Hepatocyte (in vitro differentiated cells): ENCODE data around the gene NEB. TPM values are rescaled to one million over a fixed set of nuclear protein-coding genes. Genes with fewer than 3 reads are reported as not detected.

Source experiments
- DNase-seq: peaks from one replicate; pipeline ENCODE4 v3.0.0-alpha.2; 2016; ENCODE audit warnings: low spot score
- H2AFZ ChIP-seq: fragments of 200-600 bp; sonication (generic); 2 replicates; pipeline ENCODE4 v1.6.0; 2016; ENCODE audit warnings: antibody characterized with exemption, mild to moderate bottlenecking
- H3K27ac ChIP-seq: fragments of 200-600 bp; sonication (generic); 2 replicates; pipeline ENCODE4 v1.5.1; 2016; ENCODE audit warnings: mild to moderate bottlenecking
- H3K27me3 ChIP-seq: fragments of 200-600 bp; sonication (generic); 2 replicates; pipeline ENCODE4 v1.6.1; 2016
- H3K36me3 ChIP-seq: fragments of 200-600 bp; sonication (generic); replicated peaks from 2 replicates; pipeline ENCODE4 v1.5.1; 2016; ENCODE audit warnings: low read depth; ENCODE audit not compliant: insufficient read depth
- H3K4me1 ChIP-seq: fragments of 200-600 bp; sonication (generic); 2 replicates; pipeline ENCODE4 v1.5.1; 2016; ENCODE audit warnings: mild to moderate bottlenecking, moderate library complexity; ENCODE audit not compliant: insufficient read depth
- H3K4me2 ChIP-seq: fragments of 200-600 bp; sonication (generic); 2 replicates; pipeline ENCODE4 v1.6.0; 2016
- H3K4me3 ChIP-seq: fragments of 200-600 bp; sonication (generic); 2 replicates; pipeline ENCODE4 v1.5.1; 2016; ENCODE audit warnings: mild to moderate bottlenecking
- H3K79me2 ChIP-seq: fragments of 200-600 bp; sonication (generic); 2 replicates; pipeline ENCODE4 v1.6.0; 2017; ENCODE audit warnings: mild to moderate bottlenecking
- H3K9me2 ChIP-seq: fragments of 200-600 bp; sonication (generic); replicated peaks from 2 replicates; pipeline ENCODE4 v1.6.0; 2017; ENCODE audit warnings: mild to moderate bottlenecking; ENCODE audit not compliant: insufficient read depth
- H3K9me3 ChIP-seq: fragments of 200-600 bp; sonication (generic); 2 replicates; pipeline ENCODE4 v1.5.1; 2016; ENCODE audit warnings: low read depth, mild to moderate bottlenecking
- H4K20me1 ChIP-seq: fragments of 200-600 bp; sonication (generic); 2 replicates; pipeline ENCODE4 v1.6.0; 2016; ENCODE audit warnings: mild to moderate bottlenecking; ENCODE audit not compliant: insufficient read depth, poor library complexity, severe bottlenecking
- EZH2 ChIP-seq: fragments of 200-600 bp; sonication (generic); IDR thresholded peaks from 2 replicates; pipeline ENCODE4 v1.6.1; 2016; ENCODE audit warnings: antibody characterized with exemption, mild to moderate bottlenecking, borderline replicate concordance
- EZH2phosphoT487 ChIP-seq: fragments of 200-600 bp; sonication (generic); IDR thresholded peaks from one replicate; pipeline ENCODE4 v1.6.1; 2018; ENCODE audit warnings: antibody characterized with exemption, mild to moderate bottlenecking, low read depth, moderate library complexity; ENCODE audit not compliant: unreplicated experiment, severe bottlenecking
- WGBS: methylation state at CpG from one replicate; pipeline ENCODE4 v1.1.6; 2016; ENCODE audit warnings: low lambda C conversion rate; ENCODE audit errors: missing lambda C conversion rate; 5-methylcytosine and 5-hydroxymethylcytosine counted together
- polyA plus RNA-seq: library from polyadenylated mRNA; unstranded; fragments of >200 nt; fragmentation: Nextera tagmentation; extraction: Ambion mirVana; gene quantifications from 2 replicates; pipeline ENCODE4 v1.2.1, GENCODE V29; 2016
- total RNA-seq: library from RNA; depleted of rRNA; stranded (reverse); fragments of >200 nt; gene quantifications from 2 replicates; pipeline ENCODE4 v1.2.3, GENCODE V29; 2014
- TF ChIP-seq, protein P1 (sequence below): fragments of 200-600 bp; sonication (generic); IDR thresholded peaks from 2 replicates; pipeline ENCODE4 v1.5.1; 2016; ENCODE audit warnings: antibody characterized with exemption, mild to moderate bottlenecking; ENCODE audit not compliant: poor library complexity

NEB gene
- total and polyA plus RNA-seq, 2 experiments from 2014 or later: 0.75 to 2.2 TPM

DNA sequence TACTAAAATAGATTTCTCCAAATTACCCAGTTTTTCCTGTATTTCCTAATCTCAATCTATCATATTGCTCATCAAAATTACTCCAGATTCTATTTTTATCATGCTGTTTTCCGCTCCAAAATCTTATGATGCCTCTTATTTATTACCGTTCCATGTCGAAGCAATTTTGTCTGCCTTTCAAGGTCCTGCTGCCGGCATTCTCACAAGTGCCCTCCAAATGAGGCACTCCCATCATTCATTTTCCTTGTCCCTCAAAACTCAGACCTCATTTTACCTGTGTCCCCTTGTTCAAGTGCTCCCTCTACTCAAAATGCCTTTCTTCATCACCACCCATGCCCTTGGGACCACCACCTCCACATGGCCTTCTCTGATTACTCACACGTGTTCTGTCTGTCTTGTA lies 13.1 kb downstream of the NEB start:
- WGBS: 97% methylated on average over 5 of the region's 5 CpGs
- no peak overlapping the region for H3K27ac ChIP-seq
- no peak for TF ChIP-seq EZH2phosphoT487
- no peak overlapping the region for H2AFZ ChIP-seq
- no peaks in the 10 kb centered on the region for H3K79me2 ChIP-seq
- H3K4me1 ChIP-seq: no peaks in the 10 kb centered on the region
- no peak overlapping the region for H3K4me2 ChIP-seq
- H3K9me3 ChIP-seq: no peaks in the 10 kb centered on the region
- no peaks in the 10 kb centered on the region for H3K9me2 ChIP-seq
- no peaks in the 10 kb centered on the region for H3K27me3 ChIP-seq
- no peaks in the 10 kb centered on the region for H3K36me3 ChIP-seq
- H4K20me1 ChIP-seq: no peaks in the 10 kb centered on the region
- DNase-seq: no peak
- no peak overlapping the region for H3K4me3 ChIP-seq

DNA sequence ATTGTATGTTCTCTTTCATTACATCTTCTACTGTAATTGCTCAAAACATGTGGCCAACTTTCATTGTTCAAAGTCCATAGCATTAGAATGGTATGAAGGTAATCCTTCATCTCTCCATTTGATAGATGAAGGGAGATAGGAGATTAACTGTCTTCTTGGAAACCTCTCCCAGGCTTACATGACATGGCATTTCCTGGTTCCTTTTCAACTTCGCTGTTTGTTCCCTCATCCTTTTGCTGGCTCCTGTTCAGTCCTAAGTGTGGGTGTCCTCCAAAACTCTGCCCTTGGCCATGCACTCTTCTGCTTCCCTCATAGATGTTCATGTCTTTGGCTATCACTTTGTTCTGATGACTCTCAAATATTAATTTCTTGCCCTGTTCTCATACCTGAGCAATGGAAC lies 13.8 kb downstream of the NEB start:
- WGBS: 95% methylated on average over 1 of the region's 1 CpG
- Histone ChIP-seq H3K27me3 (no peaks in the 10 kb centered on the region), H3K9me3 (no peaks in the 10 kb centered on the region), H3K4me1 (no peaks in the 10 kb centered on the region), H2AFZ (no peak overlapping the region), H3K9me2 (no peaks in the 10 kb centered on the region), H3K27ac (no peak overlapping the region), H3K4me3 (no peak overlapping the region), H4K20me1 (no peaks in the 10 kb centered on the region), H3K79me2 (no peaks in the 10 kb centered on the region), H3K36me3 (no peaks in the 10 kb centered on the region), H3K4me2 (no peak overlapping the region)
- no peak for DNase-seq
- TF ChIP-seq EZH2phosphoT487 (no peak), EZH2 (no peak)
- TF ChIP-seq, protein P1, sequence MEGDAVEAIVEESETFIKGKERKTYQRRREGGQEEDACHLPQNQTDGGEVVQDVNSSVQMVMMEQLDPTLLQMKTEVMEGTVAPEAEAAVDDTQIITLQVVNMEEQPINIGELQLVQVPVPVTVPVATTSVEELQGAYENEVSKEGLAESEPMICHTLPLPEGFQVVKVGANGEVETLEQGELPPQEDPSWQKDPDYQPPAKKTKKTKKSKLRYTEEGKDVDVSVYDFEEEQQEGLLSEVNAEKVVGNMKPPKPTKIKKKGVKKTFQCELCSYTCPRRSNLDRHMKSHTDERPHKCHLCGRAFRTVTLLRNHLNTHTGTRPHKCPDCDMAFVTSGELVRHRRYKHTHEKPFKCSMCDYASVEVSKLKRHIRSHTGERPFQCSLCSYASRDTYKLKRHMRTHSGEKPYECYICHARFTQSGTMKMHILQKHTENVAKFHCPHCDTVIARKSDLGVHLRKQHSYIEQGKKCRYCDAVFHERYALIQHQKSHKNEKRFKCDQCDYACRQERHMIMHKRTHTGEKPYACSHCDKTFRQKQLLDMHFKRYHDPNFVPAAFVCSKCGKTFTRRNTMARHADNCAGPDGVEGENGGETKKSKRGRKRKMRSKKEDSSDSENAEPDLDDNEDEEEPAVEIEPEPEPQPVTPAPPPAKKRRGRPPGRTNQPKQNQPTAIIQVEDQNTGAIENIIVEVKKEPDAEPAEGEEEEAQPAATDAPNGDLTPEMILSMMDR: no peak

DNA sequence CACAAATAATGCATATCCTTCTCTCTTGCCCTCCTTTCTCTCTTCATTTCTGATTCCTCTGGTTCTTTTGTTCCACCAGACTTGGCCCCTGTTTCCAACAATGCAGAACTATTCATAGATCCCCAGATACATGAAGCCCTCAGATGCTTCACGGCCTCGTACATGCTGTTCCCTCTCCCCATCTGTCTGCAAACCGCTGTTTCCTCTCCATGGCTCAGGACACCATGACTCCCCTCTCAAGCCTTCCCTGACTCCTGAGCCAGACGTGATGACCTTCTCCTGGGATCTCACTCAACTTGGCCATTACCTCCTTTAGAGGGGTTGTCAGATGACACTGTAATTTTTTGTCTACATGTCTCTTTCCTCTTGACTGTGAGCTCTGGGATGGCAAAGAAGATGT lies 15.5 kb downstream of the NEB start:
- Histone ChIP-seq H2AFZ (no peak overlapping the region), H3K79me2 (no peaks in the 10 kb centered on the region), H4K20me1 (no peaks in the 10 kb centered on the region), H3K27ac (no peak overlapping the region), H3K4me1 (no peaks in the 10 kb centered on the region), H3K9me3 (no peaks in the 10 kb centered on the region), H3K9me2 (no peaks in the 10 kb centered on the region), H3K4me3 (no peak overlapping the region), H3K36me3 (no peaks in the 10 kb centered on the region), H3K27me3 (no peaks in the 10 kb centered on the region), H3K4me2 (no peak overlapping the region)
- 95% methylated on average over 4 of the region's 4 CpGs for WGBS
- no peak for DNase-seq
- TF ChIP-seq, protein P1: no peak
- TF ChIP-seq EZH2phosphoT487 (no peak), EZH2 (no peak)

- Histone ChIP-seq H3K4me1 (no peaks in the 10 kb centered on the region), H3K9me2 (no peaks in the 10 kb centered on the region), H3K4me2 (no peak overlapping the region), H3K27me3 (no peaks in the 10 kb centered on the region), H2AFZ (no peak overlapping the region), H3K4me3 (no peak overlapping the region), H3K27ac (no peak overlapping the region), H4K20me1 (no peaks in the 10 kb centered on the region), H3K79me2 (no peaks in the 10 kb centered on the region), H3K36me3 (no peaks in the 10 kb centered on the region), H3K9me3 (no peaks in the 10 kb centered on the region)
- TF ChIP-seq, protein P1: no peak
- no peak for TF ChIP-seq EZH2phosphoT487
- TF ChIP-seq EZH2: no peak
- no peak for DNase-seq
- WGBS: 98% methylated on average over 2 of the region's 2 CpGs
These were observed 16.0 kb downstream of the NEB start for GRCh38 chr2:151718247-151718646.
